ENCODE measurements around the gene PRUNE2. TPM values are rescaled to one million over a fixed set of nuclear protein-coding genes. Genes with fewer than 3 reads are reported as not detected.

The PRUNE2 gene
- total RNA-seq, 5 donors from 2014 or later (not counting 1 experiment from before 2014, with no cell fraction given) = 0.20 to 0.76 (median 0.45) TPM

DNA sequence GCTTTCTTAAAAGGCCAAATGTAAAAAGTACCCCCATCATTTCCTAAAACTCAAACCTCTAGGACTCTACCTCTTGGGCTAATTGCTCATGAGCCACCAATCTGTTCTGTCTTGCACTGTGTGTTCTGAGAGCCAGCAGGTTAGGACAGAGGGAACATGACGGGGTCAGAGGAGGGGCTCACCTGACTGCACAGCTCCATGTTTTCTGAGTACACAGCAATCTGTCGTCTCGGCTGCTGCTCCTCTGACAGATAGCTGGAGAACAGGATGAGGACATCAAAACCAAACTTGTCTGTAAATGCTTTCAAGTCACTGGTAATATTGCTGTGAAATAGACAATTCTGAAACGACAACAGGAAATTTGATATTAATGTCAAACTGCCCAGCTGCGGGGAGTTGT, 192.5 kb downstream of the PRUNE2 start:
- H3K36me3 Mint-ChIP-seq = no peaks in the 10 kb centered on the region
- WGBS (ENCODE audit: insufficient coverage) = 78% methylated on average over 3 of the region's 5 CpGs
- no peaks in the 10 kb centered on the region for H3K4me1 ChIP-seq (ENCODE audit: control insufficient read depth in 1 of 2, extremely low read depth in 1 of 2, insufficient read depth in 2 of 2, low read length in 2 of 2)
- no peaks in the 10 kb centered on the region for H3K4me1 Mint-ChIP-seq
- ChIA-PET CTCF (interaction anchor here in 1 of 2 donors (0.6 kb wide), 1 partner anchor 225 kb away, joined by 6 read pairs; no protein-coding TSS in a partner anchor), POLR2A (no interaction called here)
- no peaks in the 10 kb centered on the region for H3K9me3 Mint-ChIP-seq
- DNase-seq = no peak
- no peak overlapping the region for H3K27ac Mint-ChIP-seq
- no peak overlapping the region for H3K4me3 Mint-ChIP-seq
- H3K27me3 ChIP-seq (replicated peaks in 1 of 2; ENCODE audit: control insufficient read depth in 2 of 2, extremely low read depth in 1 of 2, insufficient read depth in 2 of 2, low read length in 1 of 2) = peaks cover 2 to 14% of the 10 kb centered on the region in 2 experiments
- peaks cover 15 to 34% of the 10 kb centered on the region in 2 donors for H3K27me3 Mint-ChIP-seq
- no peak overlapping the region for H3K27ac ChIP-seq (ENCODE audit: low read length)
- ATAC-seq (replicated peaks in 1 of 4) = no peak
- H3K9me3 ChIP-seq = no peaks in the 10 kb centered on the region
- no peak overlapping the region for H3K4me3 ChIP-seq (ENCODE audit: control insufficient read depth in 1 of 2, extremely low read depth in 1 of 2, low read length in 1 of 2)
- H3K36me3 ChIP-seq (ENCODE audit: control insufficient read depth in 2 of 2, extremely low read depth in 1 of 2, insufficient read depth in 1 of 2, low read length in 1 of 2) = no peaks in the 10 kb centered on the region

DNA sequence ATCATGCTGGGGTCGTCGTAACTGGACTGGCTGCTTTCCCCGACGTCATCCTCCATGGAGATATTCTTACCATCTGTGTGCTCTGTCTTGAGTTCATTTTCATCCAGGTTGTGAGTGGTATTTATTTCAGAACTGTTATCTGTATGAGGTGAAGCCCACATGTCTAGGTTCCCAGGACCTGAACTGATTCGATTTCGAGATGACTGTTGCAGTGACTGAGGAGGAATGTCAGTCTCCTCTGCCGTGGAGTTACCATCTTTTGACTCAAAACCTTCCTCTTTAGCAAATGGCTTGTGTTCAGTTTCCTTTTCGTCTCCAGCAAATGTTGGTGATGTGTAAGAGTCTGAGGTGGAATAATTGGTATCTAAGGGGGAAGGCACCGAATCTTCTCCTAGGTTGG, 196.9 kb downstream of the PRUNE2 start:
- H3K27me3 Mint-ChIP-seq = peaks cover 33 to 44% of the 10 kb centered on the region in 2 donors
- H3K27me3 ChIP-seq (replicated peaks in 1 of 2; ENCODE audit: control insufficient read depth in 2 of 2, extremely low read depth in 1 of 2, insufficient read depth in 2 of 2, low read length in 1 of 2) = peaks cover 2 to 15% of the 10 kb centered on the region in 2 experiments
- H3K4me3 Mint-ChIP-seq = no peak overlapping the region
- H3K4me3 ChIP-seq (ENCODE audit: control insufficient read depth in 1 of 2, extremely low read depth in 1 of 2, low read length in 1 of 2) = no peak overlapping the region
- POLR2A ChIA-PET = no interaction called here
- ATAC-seq (replicated peaks in 1 of 4) = no peak
- no peaks in the 10 kb centered on the region for H3K9me3 Mint-ChIP-seq
- H3K4me1 ChIP-seq (ENCODE audit: control insufficient read depth in 1 of 2, extremely low read depth in 1 of 2, insufficient read depth in 2 of 2, low read length in 2 of 2) = no peaks in the 10 kb centered on the region
- H3K36me3 ChIP-seq (ENCODE audit: control insufficient read depth in 2 of 2, extremely low read depth in 1 of 2, insufficient read depth in 1 of 2, low read length in 1 of 2) = no peaks in the 10 kb centered on the region
- DNase-seq = no peak
- no peaks in the 10 kb centered on the region for H3K36me3 Mint-ChIP-seq
- CTCF ChIA-PET = interaction anchor here in 1 of 2 donors (0.6 kb wide), 1 partner anchor 10 kb away, joined by 4 read pairs; no protein-coding TSS in a partner anchor
- H3K9me3 ChIP-seq = no peaks in the 10 kb centered on the region
- 92% methylated on average over 2 of the region's 9 CpGs for WGBS (ENCODE audit: insufficient coverage)
- peaks cover 0 to 7% (median 5%) of the 10 kb centered on the region in 3 donors for H3K4me1 Mint-ChIP-seq
- H3K27ac Mint-ChIP-seq = no peak overlapping the region
- H3K27ac ChIP-seq (ENCODE audit: low read length) = no peak overlapping the region

DNA sequence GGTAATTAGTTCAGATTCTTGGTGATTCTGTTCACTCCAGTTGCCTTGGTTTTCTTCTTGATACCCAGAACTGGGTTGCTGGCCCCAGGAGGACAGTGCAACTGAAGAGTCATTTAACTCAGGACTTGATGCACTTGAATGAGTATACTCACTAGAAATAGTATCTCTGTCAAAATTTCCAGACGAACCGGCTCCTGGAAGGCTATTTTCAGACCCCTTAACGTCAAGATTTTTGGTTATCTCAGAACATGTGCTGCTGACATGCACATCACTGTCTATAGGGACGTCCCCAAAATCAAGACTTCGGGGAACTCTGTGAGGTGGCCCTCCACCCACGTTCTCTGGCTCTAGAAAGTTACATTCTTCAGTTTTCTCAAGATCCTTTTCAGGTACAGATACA, 198.4 kb downstream of the PRUNE2 start:
- ATAC-seq (replicated peaks in 1 of 4) (no peak), DNase-seq (no peak)
- Histone ChIP-seq H3K9me3 (no peaks in the 10 kb centered on the region), H3K36me3 (ENCODE audit: control insufficient read depth in 2 of 2, extremely low read depth in 1 of 2, insufficient read depth in 1 of 2, low read length in 1 of 2) (no peaks in the 10 kb centered on the region), H3K4me1 (ENCODE audit: control insufficient read depth in 1 of 2, extremely low read depth in 1 of 2, insufficient read depth in 2 of 2, low read length in 2 of 2) (no peaks in the 10 kb centered on the region), H3K4me3 (ENCODE audit: control insufficient read depth in 1 of 2, extremely low read depth in 1 of 2, low read length in 1 of 2) (no peak overlapping the region), H3K27me3 (replicated peaks in 1 of 2; ENCODE audit: control insufficient read depth in 2 of 2, extremely low read depth in 1 of 2, insufficient read depth in 2 of 2, low read length in 1 of 2) (peaks cover 2 to 19% of the 10 kb centered on the region in 2 experiments), H3K27ac (ENCODE audit: low read length) (no peak overlapping the region)
- POLR2A ChIA-PET = no interaction called here
- CTCF ChIA-PET = interaction anchor here (0.6 to 1.0 kb wide), 2 partner anchors 11 to 82 kb away, joined by 3 read pairs; no protein-coding TSS in a partner anchor
- Mint-ChIP-seq H3K4me3 (no peak overlapping the region), H3K9me3 (no peaks in the 10 kb centered on the region), H3K27me3 (peaks cover 37 to 46% of the 10 kb centered on the region in 2 donors), H3K27ac (no peak overlapping the region), H3K4me1 (peaks cover 0 to 7% (median 5%) of the 10 kb centered on the region in 3 donors), H3K36me3 (no peaks in the 10 kb centered on the region)
- 56% methylated on average over 6 of the region's 6 CpGs for WGBS (ENCODE audit: insufficient coverage)

DNA sequence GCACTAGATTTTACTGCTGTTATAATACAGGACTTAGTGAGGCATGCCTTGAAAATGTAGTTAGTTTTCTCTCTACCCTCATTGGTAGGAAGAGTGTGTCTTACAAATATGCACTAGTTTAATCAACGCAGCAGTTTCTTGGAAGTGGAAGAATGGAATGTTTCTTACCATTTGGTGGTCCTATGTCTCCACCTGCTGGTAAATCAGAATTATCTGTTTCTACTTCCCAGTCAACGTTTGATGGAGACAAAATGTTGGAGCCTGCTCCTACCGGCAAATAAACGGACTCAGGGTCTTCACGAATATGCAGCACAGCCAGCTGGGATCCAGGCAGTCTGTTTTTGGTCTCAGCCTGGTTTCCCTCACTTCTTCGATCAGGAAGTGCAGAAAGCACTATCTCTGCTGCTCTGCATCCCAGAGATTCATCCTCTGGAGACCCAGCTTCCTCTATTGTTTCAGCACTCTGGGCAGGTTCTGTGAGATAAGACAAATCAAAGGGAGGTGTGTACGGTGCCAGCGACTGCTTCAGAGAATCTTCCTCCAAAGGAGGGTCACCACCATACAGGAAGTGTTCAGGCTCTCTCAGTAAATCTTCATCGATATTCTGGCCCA, 201.2 kb downstream of the PRUNE2 start:
- H3K36me3 Mint-ChIP-seq = no peaks in the 10 kb centered on the region
- CTCF ChIA-PET = interaction anchor here (1.5 to 1.7 kb wide), 2 partner anchors 256 kb away, joined by 4 to 6 read pairs; no protein-coding TSS in a partner anchor

DNA sequence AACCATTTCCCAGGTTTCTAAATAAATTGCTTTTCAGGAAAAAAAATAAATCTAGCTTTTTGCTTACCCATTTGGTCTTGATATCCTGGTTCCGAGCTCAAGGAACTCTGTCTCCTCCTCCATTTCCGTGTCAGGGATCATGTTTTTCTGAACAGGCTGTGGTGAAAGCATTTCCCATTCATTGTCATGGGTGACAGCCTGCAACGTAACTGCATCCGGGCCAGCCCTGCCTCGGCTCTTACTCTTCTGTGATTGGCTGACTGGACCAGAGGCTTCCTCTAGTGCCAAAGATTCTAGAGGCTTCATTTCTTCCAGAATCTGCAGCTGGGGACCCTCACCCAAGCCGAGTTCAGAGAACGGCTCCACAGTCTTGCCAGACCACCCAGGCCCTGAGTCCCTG, 202.6 kb downstream of the PRUNE2 start:
- CTCF ChIA-PET = interaction anchor here (0.6 to 1.5 kb wide), 7 partner anchors 254 to 309 kb away, joined by 3 to 8 read pairs (median 4); partner anchors contain the start of gene RFK (in 1 of the 2)
- peaks cover 25 to 34% of the 10 kb centered on the region in 2 donors for H3K27me3 Mint-ChIP-seq

More for the DNA sequence above, 201.2 kb downstream of the PRUNE2 start:
- DNase-seq (peak in 3 of 35 experiments; percentile 0 to 76 (median 15)), ATAC-seq (replicated peaks in 1 of 4) (no peak)
- Mint-ChIP-seq H3K9me3 (no peaks in the 10 kb centered on the region), H3K4me1 (peaks cover 0 to 7% (median 5%) of the 10 kb centered on the region in 3 donors), H3K27ac (no peak overlapping the region), H3K27me3 (peaks cover 35 to 38% of the 10 kb centered on the region in 2 donors), H3K4me3 (no peak overlapping the region)
- H3K9me3 ChIP-seq = no peaks in the 10 kb centered on the region
- H3K27ac ChIP-seq (ENCODE audit: low read length) = no peak overlapping the region
- H3K27me3 ChIP-seq (replicated peaks in 1 of 2; ENCODE audit: control insufficient read depth in 2 of 2, extremely low read depth in 1 of 2, insufficient read depth in 2 of 2, low read length in 1 of 2) = peaks cover 0 to 11% of the 10 kb centered on the region in 2 experiments
- POLR2A ChIA-PET = no interaction called here
- H3K4me1 ChIP-seq (ENCODE audit: control insufficient read depth in 1 of 2, extremely low read depth in 1 of 2, insufficient read depth in 2 of 2, low read length in 2 of 2) = no peaks in the 10 kb centered on the region
- 3% methylated on average over 7 of the region's 9 CpGs for WGBS (ENCODE audit: insufficient coverage)
- H3K36me3 ChIP-seq (ENCODE audit: control insufficient read depth in 2 of 2, extremely low read depth in 1 of 2, insufficient read depth in 1 of 2, low read length in 1 of 2) = no peaks in the 10 kb centered on the region
- H3K4me3 ChIP-seq (ENCODE audit: control insufficient read depth in 1 of 2, extremely low read depth in 1 of 2, low read length in 1 of 2) = no peak overlapping the region

DNA sequence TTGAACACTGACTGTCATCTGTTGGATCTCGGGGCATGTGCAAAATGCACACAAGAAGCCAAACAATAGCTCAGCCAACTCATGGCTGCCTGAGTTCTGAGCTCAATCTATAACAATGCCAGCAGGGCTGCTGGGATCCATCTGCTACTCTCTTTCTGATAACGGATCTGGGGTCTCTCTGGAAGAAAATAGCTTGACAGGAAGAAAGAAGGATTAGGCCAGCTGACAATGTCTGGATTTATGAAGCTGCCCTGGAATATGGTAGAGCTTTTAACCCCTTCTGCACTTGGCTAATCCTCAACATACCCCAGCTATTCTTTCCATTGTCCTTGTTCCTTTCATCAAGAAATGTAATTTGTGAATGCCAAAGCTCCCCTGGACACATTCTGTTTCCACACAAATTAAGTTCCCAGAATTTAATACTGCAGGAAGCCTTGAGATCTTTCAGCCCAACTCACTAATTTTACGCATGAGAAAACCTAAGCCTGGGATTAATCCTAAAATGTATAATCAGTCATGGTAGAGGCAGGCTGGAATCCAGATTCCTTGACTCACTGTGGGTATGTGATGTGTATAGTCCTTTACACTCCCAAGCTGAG, 204.4 kb downstream of the PRUNE2 start:
- no peaks in the 10 kb centered on the region for H3K9me3 ChIP-seq
- ATAC-seq (replicated peaks in 1 of 4) (no peak), DNase-seq (no peak)
- no peak overlapping the region for H3K27ac Mint-ChIP-seq
- H3K9me3 Mint-ChIP-seq = no peaks in the 10 kb centered on the region
- H3K4me3 ChIP-seq (ENCODE audit: control insufficient read depth in 1 of 2, extremely low read depth in 1 of 2, low read length in 1 of 2) = no peak overlapping the region
- no peaks in the 10 kb centered on the region for H3K4me1 ChIP-seq (ENCODE audit: control insufficient read depth in 1 of 2, extremely low read depth in 1 of 2, insufficient read depth in 2 of 2, low read length in 2 of 2)
- peaks cover 22 to 29% of the 10 kb centered on the region in 2 donors for H3K27me3 Mint-ChIP-seq
- no peak overlapping the region for H3K27ac ChIP-seq (ENCODE audit: low read length)
- no peaks in the 10 kb centered on the region for H3K36me3 ChIP-seq (ENCODE audit: control insufficient read depth in 2 of 2, extremely low read depth in 1 of 2, insufficient read depth in 1 of 2, low read length in 1 of 2)
- CTCF ChIA-PET = interaction anchor here (0.6 to 0.7 kb wide), 4 partner anchors 11 to 835 kb away, joined by 3 to 6 read pairs (median 4); no protein-coding TSS in a partner anchor
- no peaks in the 10 kb centered on the region for H3K36me3 Mint-ChIP-seq
- H3K4me3 Mint-ChIP-seq = no peak overlapping the region
- peaks cover 0 to 10% of the 10 kb centered on the region in 2 experiments for H3K27me3 ChIP-seq (replicated peaks in 1 of 2; ENCODE audit: control insufficient read depth in 2 of 2, extremely low read depth in 1 of 2, insufficient read depth in 2 of 2, low read length in 1 of 2)
- POLR2A ChIA-PET = interaction anchor here in 1 of 2 donors (0.5 to 0.6 kb wide), 2 partner anchors 247 to 399 kb away, joined by 3 to 8 read pairs; no protein-coding TSS in a partner anchor
- peaks cover 0 to 7% (median 5%) of the 10 kb centered on the region in 3 donors for H3K4me1 Mint-ChIP-seq
- 38% methylated on average over 1 of the region's 3 CpGs for WGBS (ENCODE audit: insufficient coverage)

More for the DNA sequence above, 202.6 kb downstream of the PRUNE2 start:
- H3K36me3 ChIP-seq (ENCODE audit: control insufficient read depth in 2 of 2, extremely low read depth in 1 of 2, insufficient read depth in 1 of 2, low read length in 1 of 2) = no peaks in the 10 kb centered on the region
- ATAC-seq (replicated peaks in 1 of 4) (no peak), DNase-seq (no peak)
- Mint-ChIP-seq H3K4me3 (no peak overlapping the region), H3K9me3 (no peaks in the 10 kb centered on the region), H3K4me1 (peaks cover 0 to 7% (median 5%) of the 10 kb centered on the region in 3 donors), H3K36me3 (no peaks in the 10 kb centered on the region), H3K27ac (no peak overlapping the region)
- no peak overlapping the region for H3K27ac ChIP-seq (ENCODE audit: low read length)
- 65% methylated on average over 7 of the region's 7 CpGs for WGBS (ENCODE audit: insufficient coverage)
- POLR2A ChIA-PET = no interaction called here
- peaks cover 0 to 7% of the 10 kb centered on the region in 2 experiments for H3K27me3 ChIP-seq (replicated peaks in 1 of 2; ENCODE audit: control insufficient read depth in 2 of 2, extremely low read depth in 1 of 2, insufficient read depth in 2 of 2, low read length in 1 of 2)
- no peak overlapping the region for H3K4me3 ChIP-seq (ENCODE audit: control insufficient read depth in 1 of 2, extremely low read depth in 1 of 2, low read length in 1 of 2)
- no peaks in the 10 kb centered on the region for H3K4me1 ChIP-seq (ENCODE audit: control insufficient read depth in 1 of 2, extremely low read depth in 1 of 2, insufficient read depth in 2 of 2, low read length in 2 of 2)
- no peaks in the 10 kb centered on the region for H3K9me3 ChIP-seq

Data from T-cell (primary cell).